NCI-H345 (cell line): ENCODE results near the gene TNNC1.

Source experiments
- DNase-seq: peaks from one replicate; lab custom pipeline; 2025; lab: John Stamatoyannopoulos, UW

Gene TNNC1

DNA sequence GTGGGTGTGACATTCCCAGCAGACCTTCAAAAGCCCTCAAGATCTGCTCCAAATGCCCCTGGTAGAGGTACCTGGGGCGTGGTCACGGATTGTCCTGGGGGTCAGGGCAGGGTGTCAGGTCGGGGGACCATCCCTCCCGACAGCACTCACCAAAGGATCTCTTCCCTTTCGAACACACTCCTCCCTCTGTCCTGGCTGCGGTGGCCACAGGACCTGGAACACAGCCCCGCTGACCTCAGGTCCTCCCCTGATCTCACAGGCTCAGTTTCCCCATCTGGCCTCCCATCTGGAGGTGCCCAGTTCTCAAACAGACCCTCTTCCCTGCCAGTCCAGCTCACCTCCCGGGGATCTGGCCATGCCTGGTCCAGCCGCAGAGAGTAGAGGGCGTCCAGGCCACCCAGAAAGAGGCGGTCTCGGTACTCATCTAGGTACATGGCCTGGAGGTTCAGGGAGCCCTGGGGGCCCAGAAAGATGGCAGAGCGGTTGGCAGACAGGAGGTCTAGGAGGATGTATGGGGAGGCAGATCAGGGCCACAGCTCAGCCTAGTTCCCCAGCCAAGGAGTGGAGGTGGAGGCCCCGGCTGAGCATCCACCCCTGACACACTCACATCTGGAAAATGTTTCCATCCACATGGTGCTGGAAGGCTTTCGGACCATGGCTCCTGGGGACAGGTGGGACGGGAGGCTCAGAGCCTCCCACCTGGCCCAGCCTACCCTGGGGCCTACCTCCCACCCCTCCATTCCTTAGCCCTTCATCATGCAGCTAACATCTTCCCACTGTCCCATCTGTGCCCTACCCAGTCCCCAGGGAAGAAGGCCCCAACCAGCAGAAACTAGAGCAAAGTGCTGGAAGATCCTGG, 11.2 kb downstream of the TNNC1 start:
- DNase-seq, result no peak

DNA sequence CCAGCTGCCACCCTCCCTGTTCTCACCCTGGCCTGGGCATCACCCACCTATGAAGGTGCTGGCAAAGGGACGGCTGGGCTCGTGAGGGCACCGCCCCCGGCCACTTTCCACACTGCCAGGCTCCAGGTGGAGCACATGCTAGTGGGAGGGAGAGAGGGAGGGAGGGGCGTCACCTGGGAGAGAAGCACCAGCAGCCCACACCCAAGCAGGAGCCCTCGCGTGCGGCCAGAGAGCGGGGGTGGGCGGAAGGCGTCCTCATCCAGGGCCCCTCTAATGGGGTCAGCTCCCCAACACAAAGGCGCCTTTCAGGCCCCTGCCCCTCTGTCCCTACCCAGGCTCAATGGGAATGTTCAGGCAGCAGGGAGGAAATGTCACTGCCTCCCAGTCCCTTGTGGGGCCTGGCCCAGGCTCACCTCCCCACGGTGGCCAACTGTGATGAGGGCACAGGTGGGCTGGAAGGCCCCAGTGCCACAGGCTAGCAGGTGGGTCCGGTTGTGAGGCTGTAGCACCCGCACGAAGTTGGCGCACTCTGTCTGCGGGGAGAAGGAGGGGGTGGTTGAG, 12.0 kb downstream of the TNNC1 start:
- DNase-seq, result no peak

DNA sequence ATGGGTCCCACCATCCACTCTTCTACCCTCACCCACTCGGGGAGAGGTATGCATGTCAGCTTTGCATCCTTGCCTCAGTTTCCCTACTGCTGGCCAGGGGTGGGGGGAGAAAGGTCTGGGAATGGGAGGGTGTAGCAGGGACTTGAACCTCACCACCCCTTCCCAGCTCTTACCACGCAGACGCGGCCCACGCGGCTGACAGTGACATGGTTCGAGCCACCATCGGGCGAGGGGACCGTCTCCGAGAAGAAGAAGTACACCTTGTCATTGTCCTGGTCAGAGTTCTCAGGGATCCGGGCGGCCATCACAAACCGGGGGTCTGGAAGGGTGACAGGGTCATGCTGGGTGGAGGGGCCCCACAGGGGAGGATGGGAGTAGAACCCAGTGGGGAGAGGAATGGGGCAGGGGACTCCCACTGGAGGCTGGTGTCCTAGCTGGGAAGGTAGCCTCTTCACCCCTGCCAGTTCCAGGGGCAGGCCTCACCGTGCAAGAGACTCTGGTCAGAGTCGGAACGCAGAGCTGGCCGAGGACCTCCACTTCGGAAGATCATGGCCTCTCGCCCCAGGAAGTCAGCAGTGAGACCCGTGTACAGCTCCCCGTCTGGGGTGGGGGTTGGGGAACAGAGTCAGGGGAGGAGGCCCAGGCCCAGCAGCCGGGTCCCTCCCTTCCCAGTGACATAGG, 12.6 kb downstream of the TNNC1 start:
- DNase-seq, result no peak

DNA sequence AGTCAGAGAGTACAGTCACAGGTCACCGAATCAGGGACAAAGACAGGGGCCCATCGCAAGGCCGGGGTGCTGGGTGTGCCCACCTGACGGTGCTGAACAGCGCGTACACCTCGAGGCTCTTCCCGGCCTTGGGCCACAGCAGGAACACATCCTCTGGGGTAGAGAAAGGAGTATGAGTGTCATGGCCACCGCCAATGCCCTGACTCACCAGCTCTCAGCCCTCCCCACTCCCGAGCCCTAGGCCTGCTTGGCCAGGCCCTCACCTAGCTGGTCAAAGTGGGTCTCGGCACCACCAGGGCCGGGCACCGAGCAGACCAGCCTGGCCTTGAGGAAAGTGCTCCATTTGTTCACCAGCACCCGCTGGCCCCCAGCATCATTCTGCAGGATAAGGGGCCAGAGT, 13.2 kb downstream of the TNNC1 start:
- DNase-seq, result no peak

DNA sequence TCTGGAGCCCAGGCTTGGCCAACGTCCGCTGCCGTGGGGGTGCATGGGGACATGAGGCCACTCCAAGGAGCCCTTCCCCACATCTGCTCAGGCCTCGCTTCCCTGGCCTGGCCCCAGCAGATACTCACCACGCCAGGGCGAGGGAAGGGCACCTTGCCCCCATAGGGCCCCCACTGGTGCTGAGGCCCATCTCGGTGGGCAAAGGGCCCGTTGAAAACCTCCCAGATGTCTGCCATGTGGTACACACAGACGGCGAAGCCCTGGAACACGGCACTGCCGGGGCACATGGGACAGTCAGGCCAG, 13.6 kb downstream of the TNNC1 start:
- DNase-seq, result no peak

DNA sequence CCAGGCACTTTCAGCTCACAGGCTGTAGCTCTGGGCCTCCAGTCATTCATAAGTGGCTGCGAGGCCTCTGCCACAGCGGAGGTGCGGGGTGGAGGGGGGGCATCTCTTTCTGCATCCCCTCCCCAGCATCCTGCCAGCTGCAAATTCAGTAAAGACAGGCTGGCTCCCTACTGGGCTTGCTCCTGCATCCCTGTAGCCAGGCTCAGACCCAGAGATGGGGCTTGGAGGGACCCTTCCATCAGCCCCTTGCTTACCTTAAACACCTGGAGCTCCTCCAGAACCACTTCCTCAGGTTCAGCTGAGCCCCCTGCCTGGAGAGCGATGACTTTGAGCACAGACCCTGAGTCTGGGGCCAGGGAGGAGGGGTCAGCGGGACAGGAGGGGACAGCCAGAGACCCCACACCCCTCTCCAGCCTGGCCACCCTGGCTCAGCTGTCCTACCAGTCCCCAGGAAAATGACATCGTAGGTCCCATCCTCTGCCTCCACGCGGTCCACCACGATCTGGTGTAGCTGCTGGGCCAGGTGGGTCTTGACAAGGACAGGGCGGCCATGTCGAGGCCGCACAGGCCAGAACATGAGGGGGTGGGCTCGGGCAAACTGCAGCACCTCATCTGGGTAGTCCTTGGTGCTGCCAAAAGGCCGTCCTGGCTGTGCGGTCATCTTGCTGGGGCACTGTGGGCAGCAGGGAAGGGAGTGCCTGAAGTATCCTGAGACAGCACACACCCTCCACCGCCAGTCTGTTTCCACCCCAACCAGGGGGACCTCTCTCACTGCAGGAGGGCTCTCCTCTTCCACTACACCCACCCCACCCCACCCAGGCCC, 14.2 kb downstream of the TNNC1 start:
- no peak for DNase-seq

DNA sequence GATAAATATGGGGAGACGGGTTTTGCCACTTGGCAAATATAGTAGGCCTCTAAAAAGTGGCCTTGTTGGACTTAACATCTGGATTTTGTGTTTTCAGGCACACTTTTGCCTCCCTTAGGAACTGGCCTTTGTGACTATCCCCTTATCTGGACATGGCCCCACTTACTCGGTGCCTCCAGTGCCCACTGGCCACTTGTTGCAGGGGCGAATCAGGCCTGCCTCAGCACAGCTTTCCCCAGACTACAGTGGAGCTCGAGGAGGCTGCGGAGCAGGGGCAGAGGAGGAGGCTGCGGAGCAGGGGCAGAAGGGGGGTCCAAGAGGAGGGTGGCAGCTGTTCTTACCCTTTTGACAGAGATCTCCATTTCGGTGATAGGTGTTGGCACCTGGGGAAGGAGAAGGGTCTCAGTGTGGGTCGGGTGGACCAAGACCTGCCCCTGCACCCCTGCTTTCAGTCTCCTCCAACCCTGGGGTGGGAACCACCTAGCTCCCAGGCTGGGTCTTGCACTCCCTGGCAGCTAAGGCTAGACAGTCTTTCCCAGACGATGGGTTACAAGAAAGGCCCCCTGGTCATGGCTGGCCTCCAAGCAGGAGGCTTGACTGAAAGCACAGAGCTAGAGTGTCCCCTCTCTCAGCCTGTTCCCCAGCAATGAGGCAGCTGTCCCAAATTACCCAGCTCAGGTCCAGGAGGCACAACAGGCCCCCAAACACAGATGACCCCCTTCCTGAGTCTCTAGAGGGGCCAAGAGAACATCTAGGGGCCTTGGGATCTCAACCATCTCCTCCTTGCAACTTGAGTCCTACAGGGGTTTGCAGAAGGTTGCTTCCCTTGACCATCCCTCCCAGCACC, 15.0 kb downstream of the TNNC1 start:
- DNase-seq, result no peak

DNA sequence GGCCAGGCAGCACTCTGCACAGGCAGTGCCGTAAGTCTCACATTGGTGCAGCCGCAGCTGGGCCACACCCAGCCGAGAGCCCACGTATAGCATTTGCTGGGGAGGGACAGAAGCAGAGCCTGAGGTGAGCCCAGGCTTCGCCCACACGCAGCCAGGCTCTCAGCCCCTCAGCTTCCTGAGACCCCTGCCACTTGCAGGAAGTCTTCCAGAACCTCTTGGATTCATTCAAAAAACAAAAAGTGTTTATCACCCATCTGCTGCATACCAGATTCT, 15.8 kb downstream of the TNNC1 start:
- DNase-seq, result no peak

DNA sequence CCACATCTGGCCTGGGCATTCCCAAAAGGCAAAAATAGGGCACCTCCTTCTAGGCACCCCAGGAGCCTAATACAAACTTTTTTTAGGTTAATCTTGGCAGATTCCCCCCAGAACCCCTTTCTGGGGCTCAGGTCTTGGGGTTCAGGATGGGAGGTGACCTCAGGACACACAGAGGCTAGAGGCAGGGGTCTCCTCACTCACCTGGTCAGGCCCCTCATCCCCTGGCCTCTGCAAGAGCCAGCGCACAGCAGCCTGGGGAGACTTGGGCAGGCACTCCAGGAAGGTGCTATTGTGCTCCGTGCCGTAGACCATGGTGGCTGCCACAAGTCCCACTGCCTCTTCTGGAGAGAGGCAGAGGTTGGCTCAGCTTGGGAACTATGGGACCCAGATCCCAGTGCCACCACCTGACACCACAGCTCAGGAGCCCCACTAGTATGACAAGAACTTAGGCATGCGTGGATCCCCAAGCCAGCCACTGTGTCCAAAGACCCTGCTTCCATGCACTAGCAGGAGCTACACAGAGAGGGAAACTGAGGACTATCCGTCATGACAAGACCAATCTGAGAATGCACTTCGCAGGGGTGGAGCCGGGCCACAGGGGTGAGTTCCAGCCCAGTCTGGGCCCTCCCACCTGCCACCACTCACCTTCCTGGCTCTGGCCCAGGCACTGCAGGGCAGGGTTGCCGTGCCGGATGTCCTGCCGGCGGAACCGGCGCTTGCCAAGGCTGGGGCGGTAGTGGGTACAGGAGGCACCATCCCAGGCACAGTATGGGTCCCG, 16.3 kb downstream of the TNNC1 start:
- DNase-seq, result no peak

DNA sequence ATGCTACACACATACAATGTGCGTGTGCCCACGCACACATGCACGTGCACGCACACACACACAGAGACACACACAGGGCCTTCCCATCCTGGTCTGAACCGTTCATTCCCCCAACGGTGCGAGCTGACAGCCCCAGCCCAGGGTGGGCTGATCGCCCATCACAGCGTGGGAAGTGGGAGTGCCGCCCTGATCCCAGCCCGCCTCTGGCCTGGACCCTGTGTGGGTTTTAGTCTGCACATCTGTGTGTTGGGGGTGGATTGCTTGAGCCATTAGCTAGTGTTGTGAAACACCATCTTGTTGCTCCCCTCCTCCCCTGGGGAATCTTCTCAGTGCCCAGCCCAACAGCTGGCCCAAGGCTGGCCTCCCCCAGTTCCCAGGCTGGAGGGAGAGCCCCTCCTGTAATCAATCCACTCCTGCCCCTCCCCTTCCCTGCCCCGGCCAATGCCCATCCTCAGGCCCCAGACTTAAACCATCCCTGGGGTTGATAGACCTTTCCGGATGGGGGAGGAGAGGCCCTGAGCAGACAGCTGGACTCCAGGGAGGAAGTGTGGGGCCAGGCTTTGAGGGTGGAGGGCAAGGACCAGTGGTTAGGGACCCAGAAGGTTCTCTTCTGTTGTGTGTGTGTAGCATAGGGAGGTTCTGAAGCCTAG, 17.2 kb downstream of the TNNC1 start:
- DNase-seq, result no peak

DNA sequence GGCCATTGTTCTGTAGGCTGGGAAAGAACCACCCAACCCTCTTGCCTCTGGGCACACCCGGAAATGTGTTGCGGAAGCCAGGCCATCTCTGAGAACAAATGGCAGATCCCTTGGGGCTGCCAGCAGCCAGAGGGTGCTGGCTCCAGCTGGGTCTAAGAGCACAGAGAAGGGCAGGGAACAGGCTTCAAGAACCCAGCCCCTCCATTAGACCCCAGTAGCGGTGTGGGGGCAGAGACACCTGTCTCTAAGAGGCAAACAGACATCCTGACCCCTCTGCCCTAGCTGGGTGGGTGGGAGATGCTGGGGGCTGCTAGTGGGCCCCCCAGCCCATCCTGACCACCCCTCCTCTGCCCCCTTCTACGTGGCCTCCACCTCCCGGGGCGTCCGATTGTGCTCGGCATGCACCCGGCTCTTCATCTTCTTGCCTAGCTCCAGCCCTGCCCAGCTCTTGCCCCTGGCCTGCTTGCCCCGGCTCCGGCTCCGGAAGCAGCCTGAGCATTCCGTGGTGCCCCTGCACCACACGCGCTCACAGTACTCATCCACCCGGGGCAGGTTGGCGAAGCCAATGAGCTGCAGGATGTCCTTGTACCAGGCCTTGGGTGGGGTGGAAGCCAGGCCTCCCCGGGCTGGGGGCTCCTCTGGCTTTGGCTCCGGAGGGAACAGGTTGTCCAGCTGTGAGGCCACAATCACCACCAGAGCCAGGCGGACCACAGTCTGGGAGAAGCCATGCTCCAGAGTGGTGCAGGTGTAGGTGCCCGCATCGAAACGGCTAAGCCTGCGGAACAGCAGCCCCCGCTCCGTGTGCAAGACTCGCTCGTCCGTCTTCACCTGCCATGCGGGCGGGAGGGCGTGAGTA, 18.4 kb downstream of the TNNC1 start:
- DNase-seq, result no peak

DNA sequence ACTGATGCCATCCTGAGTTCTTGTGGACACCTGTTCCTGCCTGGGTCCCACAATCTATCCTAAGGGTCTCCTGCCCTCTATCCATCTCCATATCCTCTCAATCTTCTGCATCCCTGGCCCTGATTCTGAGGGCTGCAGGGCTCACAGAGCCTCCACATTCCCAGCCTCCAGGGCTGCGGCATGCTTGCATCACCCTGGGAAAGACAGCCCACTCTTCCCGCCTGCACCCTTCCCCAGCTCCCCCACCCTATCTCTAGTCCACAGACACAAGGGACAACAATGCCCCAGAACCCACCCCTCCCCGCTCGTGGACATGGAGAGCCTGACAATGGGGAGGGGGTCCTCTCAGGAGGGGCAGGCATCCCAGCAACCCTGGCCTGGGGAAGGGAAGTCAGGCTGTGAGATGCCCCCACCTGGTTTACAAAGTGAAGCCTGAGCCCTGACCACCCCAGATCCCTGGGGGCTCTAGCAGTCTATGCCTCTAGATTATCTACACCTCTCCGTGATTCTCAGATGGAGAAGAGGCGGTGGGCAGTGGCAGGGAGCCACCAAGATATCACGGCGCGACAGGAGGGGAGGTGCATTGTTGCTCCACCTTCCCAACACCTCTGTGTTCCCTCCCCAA, 19.2 kb downstream of the TNNC1 start:
- no peak for DNase-seq

DNA sequence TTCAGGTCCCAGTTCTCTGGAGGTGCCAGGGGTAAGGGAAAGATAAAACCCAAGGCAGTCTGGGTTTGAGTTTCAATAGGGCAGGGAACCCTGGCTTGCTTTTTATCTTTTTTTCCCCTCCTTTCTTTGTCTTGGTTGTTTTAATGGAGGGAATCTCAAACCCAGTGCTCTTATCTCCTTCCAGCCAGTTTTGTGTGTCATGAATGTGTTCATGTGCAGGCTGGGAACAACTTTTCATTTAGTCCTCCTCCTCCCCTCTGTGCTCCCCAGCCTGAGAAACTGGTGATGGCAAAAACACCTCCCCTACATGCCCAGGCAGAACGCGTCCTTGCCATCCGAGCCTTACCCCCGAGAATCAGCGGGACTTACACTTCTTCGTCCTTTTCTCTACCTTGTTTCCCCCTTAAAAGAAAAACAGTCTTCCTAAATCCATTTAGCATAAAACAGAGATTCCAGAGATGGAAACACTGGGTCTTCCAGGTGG, 19.8 kb downstream of the TNNC1 start:
- no peak for DNase-seq

DNA sequence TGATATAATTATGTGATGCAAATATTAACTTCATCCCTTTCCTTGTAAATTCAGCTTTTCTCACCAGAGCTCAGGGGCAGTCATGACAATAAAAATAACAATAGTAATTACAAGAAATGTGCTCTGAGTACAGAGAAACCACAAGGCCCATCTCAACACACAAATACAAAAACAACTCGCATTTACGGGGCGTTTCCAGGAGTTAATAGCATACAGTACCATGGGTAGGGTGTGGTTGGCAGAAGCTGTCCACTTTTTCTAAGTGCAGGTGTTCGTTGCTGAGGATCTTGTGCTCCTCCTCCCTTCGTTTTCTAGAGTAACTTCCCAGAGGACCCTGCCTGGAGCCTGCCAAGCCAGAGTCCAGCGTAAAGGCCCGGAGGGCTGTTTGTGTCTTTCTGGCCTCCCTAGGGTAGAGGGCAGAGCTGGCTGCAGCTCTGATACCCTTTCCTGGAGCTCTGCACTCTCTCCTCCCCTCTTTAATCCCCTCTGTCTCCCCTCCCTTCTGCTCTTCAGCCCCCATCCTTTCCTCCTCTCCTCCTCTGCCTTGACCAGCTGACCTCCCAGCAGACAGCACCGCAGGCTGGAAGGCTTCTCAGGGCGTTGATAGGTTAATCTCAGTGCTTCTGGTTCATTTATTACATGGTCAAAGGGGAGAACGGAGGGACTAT, 20.4 kb downstream of the TNNC1 start:
- no peak for DNase-seq

DNA sequence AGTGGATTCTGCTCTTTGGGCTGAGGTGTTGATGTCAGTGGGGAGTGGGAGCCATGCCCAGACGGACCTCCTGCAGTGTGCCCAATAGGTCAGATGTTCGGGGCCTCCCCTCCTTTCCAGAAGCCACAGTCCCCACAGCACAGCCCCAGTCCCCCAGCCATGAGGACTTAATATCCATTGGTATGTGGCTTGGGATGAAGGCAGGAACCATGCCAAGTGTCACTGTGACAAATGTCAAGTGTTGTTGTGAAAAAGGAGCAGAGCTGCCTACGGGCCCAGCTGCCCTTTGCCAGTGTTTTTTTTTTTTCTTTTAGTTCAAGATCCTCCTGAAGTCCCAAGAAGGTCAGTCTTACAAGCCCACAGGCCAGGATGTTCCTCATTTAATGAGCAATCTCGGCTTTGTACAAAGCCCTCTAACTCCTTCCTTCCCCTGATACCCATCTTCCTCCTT, 21.1 kb downstream of the TNNC1 start:
- DNase-seq, result no peak

DNA sequence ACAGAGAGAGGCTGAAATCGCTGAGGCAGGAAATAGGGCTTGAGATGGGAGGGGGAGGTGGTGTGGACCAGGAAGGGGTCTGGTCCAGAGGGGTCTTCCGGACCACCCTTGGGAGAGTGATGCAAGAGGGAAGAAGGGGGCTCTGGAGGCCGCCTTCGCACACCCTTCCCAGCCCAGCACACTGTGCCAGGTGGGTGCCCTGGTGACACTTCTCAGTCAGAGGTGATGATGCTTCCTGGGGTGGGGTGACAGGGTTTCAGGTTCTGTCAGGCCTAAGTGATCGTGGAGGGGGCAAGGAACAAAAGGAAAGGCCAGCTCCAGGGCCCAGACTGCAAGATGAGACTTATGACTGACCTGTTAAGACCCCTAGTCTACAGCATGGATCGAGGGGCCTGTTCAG, 21.6 kb downstream of the TNNC1 start:
- DNase-seq, result no peak

DNA sequence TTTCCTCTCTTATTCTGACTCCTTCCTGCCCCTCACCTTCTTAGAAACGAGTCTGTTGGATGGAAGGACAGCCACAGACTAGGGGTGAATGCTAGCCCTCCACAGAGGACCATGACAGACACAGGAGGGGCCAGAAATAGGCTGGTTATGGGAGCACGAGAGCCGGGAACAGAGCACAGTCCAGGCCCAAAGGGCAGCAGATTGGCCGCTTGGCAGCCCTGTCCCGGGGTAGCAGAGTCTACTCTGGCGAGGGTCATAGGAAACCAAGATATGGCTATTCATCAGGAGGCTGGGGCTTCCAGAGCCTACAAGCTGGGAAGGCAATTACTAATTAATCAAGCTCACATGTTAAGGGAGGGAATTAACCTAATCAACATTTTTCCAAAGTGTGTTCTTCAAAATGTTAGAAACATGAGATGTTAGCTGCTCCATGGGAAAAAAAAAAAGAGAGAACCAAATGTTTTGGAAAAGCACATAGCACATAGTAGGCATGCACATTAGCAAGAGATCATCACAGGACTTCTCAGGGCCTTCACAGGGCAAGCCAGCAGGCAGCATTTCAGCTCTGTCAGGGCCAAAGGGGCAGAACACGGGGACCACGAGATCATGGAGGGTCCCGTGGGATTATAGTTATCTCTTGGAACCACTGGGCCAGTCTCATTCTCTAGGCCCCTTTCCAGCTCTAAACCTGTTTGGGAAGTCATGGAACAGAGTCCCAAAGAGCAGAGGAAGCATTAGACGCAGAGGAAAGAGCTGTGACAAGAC, 22.2 kb downstream of the TNNC1 start:
- no peak for DNase-seq

DNA sequence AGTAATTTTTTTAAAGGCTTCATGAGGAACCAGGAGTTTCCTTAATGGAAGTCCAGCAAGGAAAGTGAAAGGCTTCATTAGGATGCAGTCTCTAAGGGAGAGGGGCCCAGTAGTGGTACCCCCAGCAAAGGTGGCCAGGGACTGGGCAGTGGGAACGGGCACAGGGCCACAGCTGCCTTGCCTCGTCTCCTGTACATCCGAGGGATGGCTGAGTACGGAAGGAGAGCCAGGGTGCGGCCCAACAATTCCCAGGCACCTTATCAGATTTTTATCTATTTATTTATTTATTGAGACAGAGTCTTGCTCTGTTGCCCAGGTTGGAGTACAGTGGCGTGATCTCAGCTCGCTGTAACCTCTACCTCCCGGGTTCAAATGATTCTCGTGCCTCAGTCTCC, 23.4 kb downstream of the TNNC1 start:
- DNase-seq, result no peak
